GM12878 (cell line): ENCODE results near the gene SFN. TPM values are rescaled to one million over a fixed set of nuclear protein-coding genes. Genes with fewer than 3 reads are reported as not detected.

Experiments used
- ATAC-seq: fragments of 200-7000 bp; cut with Tn5 transposase; 3 replicates; pipeline ENCODE4 v1.9.1; 2020; ENCODE audit warnings: mild to moderate bottlenecking, moderate library complexity
- BruUV-seq: library from RNA; stranded (reverse); fragments of 400-500 nt; replicated peaks from 2 replicates; lab custom pipeline; 2021; lab: Mats Ljungman, UMichigan
- CTCF ChIA-PET: fragments of 300-600 bp; sonication (Branson Sonifier 250); formaldehyde crosslinking; extraction: SDS; loops from one replicate; lab custom pipeline; 2021; ENCODE audit warnings: inconsistent platforms; lab: Yijun Ruan, JAX
- POLR2A ChIA-PET: fragments of 350-600 bp; formaldehyde crosslinking; extraction: SDS; loops from one replicate; lab custom pipeline; 2021; ENCODE audit warnings: inconsistent platforms; lab: Charles Lee
- RAD21 ChIA-PET: fragments of 300-600 bp; sonication (Branson Sonifier 250); formaldehyde crosslinking; loops from one replicate; lab custom pipeline; 2023; ENCODE audit warnings: antibody characterized with exemption; ENCODE audit not compliant: unreplicated experiment; lab: Charles Lee
- SMC1A ChIA-PET: fragments of 300-600 bp; sonication (Branson Sonifier 250); formaldehyde crosslinking; loops from one replicate; lab custom pipeline; 2023; ENCODE audit not compliant: unreplicated experiment, uncharacterized antibody; lab: Charles Lee
- DNase-seq: peaks from one replicate; pipeline ENCODE4 v3.0.0-alpha.2; 2011; ENCODE audit warnings: low read depth, low spot score
- FAIRE-seq: peaks from 3 replicates; lab custom pipeline; 2011; peaks lifted over from hg19 to GRCh38; lab: Jason Lieb, UNC
- H2AFZ ChIP-seq: 2 replicates; pipeline ENCODE4 v1.6.0; 2011; ENCODE audit warnings: low read depth, low read length, control low read depth; ENCODE audit not compliant: control insufficient read depth
- H3K27ac ChIP-seq: 2 replicates; pipeline ENCODE4 v1.5.1; 2011; ENCODE audit warnings: control low read depth; ENCODE audit not compliant: control insufficient read depth, insufficient read depth
- H3K27me3 ChIP-seq, 2 experiments: replicated peaks in 1 of 2; 2 replicates each; pipeline versions ENCODE4 v1.6.0 to v1.6.1; 2011; ENCODE audit warnings: low read length in 1 of 2; ENCODE audit not compliant: control insufficient read depth in 2 of 2, insufficient read depth in 2 of 2
- H3K36me3 ChIP-seq, 2 experiments: 2 replicates each; pipeline ENCODE4 v1.5.1; 2011; ENCODE audit warnings: low read length in 1 of 2; ENCODE audit not compliant: control insufficient read depth in 2 of 2, insufficient read depth in 2 of 2
- H3K4me1 ChIP-seq: 2 replicates; pipeline ENCODE4 v1.6.1; 2011; ENCODE audit warnings: mild to moderate bottlenecking, low read length, moderate library complexity, mixed read lengths; ENCODE audit not compliant: control insufficient read depth, insufficient read depth
- H3K4me2 ChIP-seq: 2 replicates; pipeline ENCODE4 v1.6.0; 2011; ENCODE audit warnings: control low read depth; ENCODE audit not compliant: control insufficient read depth, insufficient read depth
- H3K4me3 ChIP-seq: fragments of 200-600 bp; sonication (generic); 2 replicates; pipeline ENCODE4 v1.5.1; 2016
- H3K79me2 ChIP-seq: 2 replicates; pipeline ENCODE4 v1.6.0; 2011; ENCODE audit warnings: low read length; ENCODE audit not compliant: control insufficient read depth, insufficient read depth
- H3K9ac ChIP-seq: 2 replicates; pipeline ENCODE4 v1.8.0; 2011; ENCODE audit warnings: low read length, control low read depth, mixed read lengths; ENCODE audit not compliant: control insufficient read depth, insufficient read depth
- H3K9me3 ChIP-seq: replicated peaks from 3 replicates; pipeline ENCODE4 v1.5.1; 2011; ENCODE audit warnings: mild to moderate bottlenecking, low read length; ENCODE audit not compliant: control insufficient read depth, insufficient read depth
- H4K20me1 ChIP-seq: 2 replicates; pipeline ENCODE4 v1.6.0; 2011; ENCODE audit not compliant: control insufficient read depth, insufficient read depth
- BCL11A ChIP-seq: IDR thresholded peaks from 2 replicates; pipeline ENCODE4 v1.6.1; 2011; ENCODE audit warnings: low read depth, low read length
- CEBPB ChIP-seq, 2 experiments: fragments of 150-350 bp in 1 of 2; IDR thresholded peaks; 2 replicates each; pipeline ENCODE4 v1.6.1; 2012 to 2014; ENCODE audit warnings: low read depth in 2 of 2, low read length in 2 of 2, borderline replicate concordance in 1 of 2, inconsistent platforms in 1 of 2
- CHD2 ChIP-seq: IDR thresholded peaks from 2 replicates; pipeline ENCODE4 v1.6.1; 2011; ENCODE audit warnings: low read depth, low read length, improper control_type of control experiment, borderline replicate concordance
- HCFC1 ChIP-seq: fragments of 150-350 bp; IDR thresholded peaks from 2 replicates; pipeline ENCODE4 v1.6.1; 2014; ENCODE audit warnings: low read length
- HDGF ChIP-seq: fragments of 450-650 bp; IDR thresholded peaks from 2 replicates; pipeline ENCODE4 v1.6.1; 2016; ENCODE audit warnings: antibody characterized with exemption
- PAX5 ChIP-seq: IDR thresholded peaks from 2 replicates; pipeline ENCODE4 v1.6.1; 2011; ENCODE audit warnings: low read depth, low read length, borderline replicate concordance
- POU2F2 ChIP-seq: IDR thresholded peaks from 3 replicates; pipeline ENCODE4 v1.6.1; 2011; ENCODE audit warnings: low read depth, mild to moderate bottlenecking, low read length, borderline replicate concordance
- RBBP5 ChIP-seq: fragments of 200-600 bp; sonication (generic); conservative IDR thresholded peaks from 2 replicates; pipeline ENCODE4 v1.6.1; 2016
- RCOR1 ChIP-seq: conservative IDR thresholded peaks from 2 replicates; pipeline ENCODE4 v1.6.1; 2012; ENCODE audit warnings: low read depth, low read length, improper control_type of control experiment
- RFX5 ChIP-seq: IDR thresholded peaks from 2 replicates; pipeline ENCODE4 v1.6.1; 2011; ENCODE audit warnings: low read depth, low read length, improper control_type of control experiment
- SRF ChIP-seq, 2 experiments: IDR thresholded peaks; 2 replicates each; pipeline ENCODE4 v1.6.1; 2011; ENCODE audit warnings: low read depth in 2 of 2, low read length in 2 of 2, mild to moderate bottlenecking in 1 of 2, moderate library complexity in 1 of 2
- ZZZ3 ChIP-seq: IDR thresholded peaks from 2 replicates; pipeline ENCODE4 v1.6.1; 2011; ENCODE audit warnings: low read depth; ENCODE audit not compliant: control insufficient read depth, insufficient read length
- WGBS: methylation state at CpG from one replicate; pipeline ENCODE4 v1.1.6; 2016; ENCODE audit warnings: low lambda C conversion rate; ENCODE audit not compliant: insufficient replicate concordance, insufficient coverage; ENCODE audit errors: missing lambda C conversion rate; 5-methylcytosine and 5-hydroxymethylcytosine counted together
- in situ Hi-C: fragments of 300-500 bp; cut with MboI; formaldehyde crosslinking; loops from 9 replicates; pipeline ENCODE4 v1.14.3; 2018; ENCODE audit warnings: mixed read lengths
- intact Hi-C: fragments of 100-400 bp; cut with micrococcal nuclease; formaldehyde crosslinking; loops from one replicate; pipeline ENCODE4 v1.14.2; 2022; ENCODE audit not compliant: unreplicated experiment
- polyA plus RNA-seq, 11 experiments: library from polyadenylated mRNA; depleted of rRNA in 4 of 11; unstranded in 6 of 11; stranded (reverse) in 5 of 11; fragments of >200 nt; fragmentation: Nextera tagmentation in 4 of 11; fragmentation: Illumina TruSeq in 1 of 11; extraction: Ambion mirVana in 4 of 11; extraction: Trizol in 1 of 11; gene quantifications; 1 replicate in 1 of 11; 2 replicates in 10 of 11; pipeline versions ENCODE4 v1.2.1 to v1.2.3, GENCODE V29; 2011 to 2016; ENCODE audit warnings: inconsistent platforms in 2 of 11, missing spikeins in 2 of 11, low read depth in 1 of 11
- total RNA-seq, 4 experiments: library from RNA; depleted of rRNA in 3 of 4; stranded (reverse); fragments of >200 nt in 3 of 4; fragmentation: Illumina TruSeq in 1 of 4; extraction: Trizol in 1 of 4; gene quantifications; 2 replicates each; pipeline versions ENCODE4 v1.2.1 to v1.2.3, GENCODE V29; 2013 to 2021
- TF ChIP-seq, protein P1 (sequence below): fragments of 450-650 bp; IDR thresholded peaks from 2 replicates; pipeline ENCODE4 v1.6.1; 2017; ENCODE audit warnings: mild to moderate bottlenecking, low read depth, inconsistent platforms; ENCODE audit not compliant: poor library complexity, severe bottlenecking
- TF ChIP-seq, protein P2 (sequence below): IDR thresholded peaks from 2 replicates; pipeline ENCODE4 v1.6.1; 2012; ENCODE audit warnings: low read depth, low read length, improper control_type of control experiment
- TF ChIP-seq, protein P3 (sequence below): fragments of 450-650 bp; IDR thresholded peaks from 2 replicates; pipeline ENCODE4 v1.6.1; 2018; ENCODE audit warnings: borderline replicate concordance, mild to moderate bottlenecking; ENCODE audit not compliant: partially characterized antibody

Gene SFN
- total and polyA plus RNA-seq, 10 of the 15 experiments (the other 5 are each of a cell fraction or from before 2014, with no cell fraction given), result 0.19 to 2.9 (median 1.0) TPM

GRCh38 chr1:26863685-26864077 is 732 bp downstream of the SFN start (continued):
- no peak for TF ChIP-seq CEBPB (IDR thresholded peaks at IDR 0.05; ENCODE audit: borderline replicate concordance in 1 of 2, low read depth in 2 of 2, low read length in 2 of 2)

- Histone ChIP-seq H3K9me3 (no peaks in the 10 kb centered on the region), H3K9ac (peak overlapping the region; percentile 99), H3K4me1 (peaks cover 16% of the 10 kb centered on the region), H4K20me1 (no peaks in the 10 kb centered on the region), H3K4me2 (peak overlapping the region; percentile 100), H2AFZ (peak overlapping the region; percentile 84), H3K4me3 (peak overlapping the region; percentile 93), H3K27me3 (no peaks in the 10 kb centered on the region), H3K27ac (peak overlapping the region; percentile 99), H3K36me3 (no peaks in the 10 kb centered on the region), H3K79me2 (no peaks in the 10 kb centered on the region; the same call in 1 of the 2 replicates)
- POLR2A ChIA-PET, result interaction anchor here (0.5 to 5.2 kb wide), 20 partner anchors 8 to 361 kb away, joined by 3 to 56 read pairs (median 4); no protein-coding TSS in a partner anchor
- intact Hi-C loops, result loop anchor here (1.0 to 5.0 kb wide), 2 partner anchors 26 to 38 kb away; partner anchors contain the start of gene ZDHHC18
- peak; percentile 91 for DNase-seq
- RAD21 ChIA-PET, result interaction anchor here (0.5 to 3.5 kb wide), 26 partner anchors 8 to 861 kb away, joined by 3 to 29 read pairs (median 5); partner anchors contain the start of genes FAM76A, GPN2 and PIGV
- BruUV-seq, result no TSS peak
- SMC1A ChIA-PET, result interaction anchor here (0.8 to 2.9 kb wide), 17 partner anchors 8 to 263 kb away, joined by 3 to 15 read pairs (median 4); partner anchors contain the start of gene GPN2
- in situ Hi-C loops, result no loop called here
- ATAC-seq, result peak; percentile 96
- WGBS, result under 1% methylated on average over 73 of the region's 75 CpGs
- CTCF ChIA-PET, result interaction anchor here (0.8 to 4.5 kb wide), 21 partner anchors 8 to 326 kb away, joined by 3 to 38 read pairs (median 5); partner anchors contain the start of gene GPN2
- FAIRE-seq, result peak; percentile 97
- TF ChIP-seq, protein P1, sequence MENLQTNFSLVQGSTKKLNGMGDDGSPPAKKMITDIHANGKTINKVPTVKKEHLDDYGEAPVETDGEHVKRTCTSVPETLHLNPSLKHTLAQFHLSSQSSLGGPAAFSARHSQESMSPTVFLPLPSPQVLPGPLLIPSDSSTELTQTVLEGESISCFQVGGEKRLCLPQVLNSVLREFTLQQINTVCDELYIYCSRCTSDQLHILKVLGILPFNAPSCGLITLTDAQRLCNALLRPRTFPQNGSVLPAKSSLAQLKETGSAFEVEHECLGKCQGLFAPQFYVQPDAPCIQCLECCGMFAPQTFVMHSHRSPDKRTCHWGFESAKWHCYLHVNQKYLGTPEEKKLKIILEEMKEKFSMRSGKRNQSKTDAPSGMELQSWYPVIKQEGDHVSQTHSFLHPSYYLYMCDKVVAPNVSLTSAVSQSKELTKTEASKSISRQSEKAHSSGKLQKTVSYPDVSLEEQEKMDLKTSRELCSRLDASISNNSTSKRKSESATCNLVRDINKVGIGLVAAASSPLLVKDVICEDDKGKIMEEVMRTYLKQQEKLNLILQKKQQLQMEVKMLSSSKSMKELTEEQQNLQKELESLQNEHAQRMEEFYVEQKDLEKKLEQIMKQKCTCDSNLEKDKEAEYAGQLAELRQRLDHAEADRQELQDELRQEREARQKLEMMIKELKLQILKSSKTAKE, result no peak
- TF ChIP-seq PAX5 (no peak), RFX5 (peak; percentile 74), SRF (IDR thresholded peaks at IDR 0.05; ENCODE audit: low read depth in 2 of 2, low read length in 2 of 2) (no peak), HDGF (0 out of 2 replicates have a peak, but pooled peaks have one; percentile 7), HCFC1 (no peak; the same call in 1 of the 2 replicates), CHD2 (peak; percentile 93), RBBP5 (no peak), ZZZ3 (no peak), BCL11A (no peak), RCOR1 (no peak), POU2F2 (peak; percentile 94)
- TF ChIP-seq, protein P2, sequence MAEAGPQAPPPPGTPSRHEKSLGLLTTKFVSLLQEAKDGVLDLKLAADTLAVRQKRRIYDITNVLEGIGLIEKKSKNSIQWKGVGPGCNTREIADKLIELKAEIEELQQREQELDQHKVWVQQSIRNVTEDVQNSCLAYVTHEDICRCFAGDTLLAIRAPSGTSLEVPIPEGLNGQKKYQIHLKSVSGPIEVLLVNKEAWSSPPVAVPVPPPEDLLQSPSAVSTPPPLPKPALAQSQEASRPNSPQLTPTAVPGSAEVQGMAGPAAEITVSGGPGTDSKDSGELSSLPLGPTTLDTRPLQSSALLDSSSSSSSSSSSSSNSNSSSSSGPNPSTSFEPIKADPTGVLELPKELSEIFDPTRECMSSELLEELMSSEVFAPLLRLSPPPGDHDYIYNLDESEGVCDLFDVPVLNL, result peak; percentile 87
- TF ChIP-seq, protein P3, sequence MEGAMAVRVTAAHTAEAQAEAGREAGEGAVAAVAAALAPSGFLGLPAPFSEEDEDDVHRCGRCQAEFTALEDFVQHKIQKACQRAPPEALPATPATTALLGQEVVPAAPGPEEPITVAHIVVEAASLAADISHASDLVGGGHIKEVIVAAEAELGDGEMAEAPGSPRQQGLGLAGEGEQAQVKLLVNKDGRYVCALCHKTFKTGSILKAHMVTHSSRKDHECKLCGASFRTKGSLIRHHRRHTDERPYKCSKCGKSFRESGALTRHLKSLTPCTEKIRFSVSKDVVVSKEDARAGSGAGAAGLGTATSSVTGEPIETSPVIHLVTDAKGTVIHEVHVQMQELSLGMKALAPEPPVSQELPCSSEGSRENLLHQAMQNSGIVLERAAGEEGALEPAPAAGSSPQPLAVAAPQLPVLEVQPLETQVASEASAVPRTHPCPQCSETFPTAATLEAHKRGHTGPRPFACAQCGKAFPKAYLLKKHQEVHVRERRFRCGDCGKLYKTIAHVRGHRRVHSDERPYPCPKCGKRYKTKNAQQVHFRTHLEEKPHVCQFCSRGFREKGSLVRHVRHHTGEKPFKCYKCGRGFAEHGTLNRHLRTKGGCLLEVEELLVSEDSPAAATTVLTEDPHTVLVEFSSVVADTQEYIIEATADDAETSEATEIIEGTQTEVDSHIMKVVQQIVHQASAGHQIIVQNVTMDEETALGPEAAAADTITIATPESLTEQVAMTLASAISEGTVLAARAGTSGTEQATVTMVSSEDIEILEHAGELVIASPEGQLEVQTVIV, result peak; percentile 15
Measured at GRCh38 chr1:26864610-26865480, 1.9 kb downstream of the SFN start.
